HCT116 (cell line): ENCODE measurements around the gene ZNF580. TPM values are rescaled to one million over a fixed set of nuclear protein-coding genes. Genes with fewer than 3 reads are reported as not detected.

Experiments used
- ATAC-seq: fragments of 200-7000 bp; cut with Tn5 transposase; 2 replicates; pipeline ENCODE4 v1.9.1; 2020; ENCODE audit warnings: mild to moderate bottlenecking, moderate library complexity
- BruUV-seq: library from RNA; stranded (reverse); fragments of 400-500 nt; replicated peaks from 2 replicates; lab custom pipeline; 2021; lab: Mats Ljungman, UMichigan
- CTCF ChIA-PET: fragments of 300-600 bp; sonication (Branson Sonifier 250); formaldehyde crosslinking; loops from one replicate; lab custom pipeline; 2021; ENCODE audit warnings: antibody characterized with exemption; lab: Charles Lee
- POLR2A ChIA-PET: fragments of 300-600, 350-600 bp; sonication (Branson Sonifier 250); formaldehyde crosslinking; loops from one replicate; lab custom pipeline; 2021; ENCODE audit warnings: antibody characterized with exemption; lab: Charles Lee
- RAD21 ChIA-PET, 2 experiments: fragments of 300-600 bp; sonication (Branson Sonifier 250); formaldehyde crosslinking; loops; one replicate each; lab custom pipeline; 2023; ENCODE audit warnings: low total read pairs in 2 of 2; ENCODE audit not compliant: uncharacterized antibody in 2 of 2, unreplicated experiment in 2 of 2, low non-redundant PET in 1 of 2; lab: Charles Lee
- DNase-seq: peaks from one replicate; pipeline ENCODE4 v3.0.0-alpha.2; 2010; ENCODE audit warnings: low read depth, low spot score
- H2AFZ ChIP-seq: fragments of 200-600 bp; shearing (Covaris generic), sonication (generic); 2 replicates; pipeline ENCODE4 v1.6.1; 2017; ENCODE audit warnings: low read depth, mixed run types, mixed read lengths, antibody characterized with exemption, low read length; ENCODE audit not compliant: poor library complexity, severe bottlenecking
- H3K27ac ChIP-seq: 2 replicates; pipeline ENCODE4 v1.5.1; 2012; ENCODE audit warnings: low read depth, low read length
- H3K27me3 ChIP-seq: fragments of 200-600 bp; sonication (generic); 2 replicates; pipeline ENCODE4 v1.6.1; 2016; ENCODE audit warnings: mixed run types, low read length, mixed read lengths; ENCODE audit not compliant: insufficient read depth
- H3K36me3 ChIP-seq, 2 experiments: fragments of 200-500 bp in 1 of 2; fragments of 200-600 bp in 1 of 2; sonication (Bioruptor generic) in 1 of 2; sonication (generic) in 1 of 2; 2 replicates each; pipeline versions ENCODE4 v1.5.1 to v1.6.1; 2014 to 2016; ENCODE audit warnings: low read length in 2 of 2, inconsistent platforms in 1 of 2, mixed read lengths in 1 of 2, mixed run types in 1 of 2; ENCODE audit not compliant: insufficient read depth in 2 of 2, control insufficient read depth in 1 of 2
- H3K4me1 ChIP-seq, 2 experiments: fragments of 200-600 bp in 1 of 2; sonication (generic) in 1 of 2; 2 replicates each; pipeline versions ENCODE4 v1.5.1 to v1.6.1; 2012 to 2017; ENCODE audit warnings: low read length in 2 of 2, inconsistent platforms in 1 of 2, mild to moderate bottlenecking in 1 of 2, mixed read lengths in 1 of 2, mixed run types in 1 of 2, moderate library complexity in 1 of 2; ENCODE audit not compliant: insufficient read depth in 2 of 2, control insufficient read depth in 1 of 2
- H3K4me2 ChIP-seq: fragments of 200-600 bp; sonication (generic); 2 replicates; pipeline ENCODE4 v1.6.1; 2017; ENCODE audit warnings: mixed run types, low read length, mixed read lengths
- H3K4me3 ChIP-seq, 2 experiments: fragments of 200-600 bp in 1 of 2; sonication (generic) in 1 of 2; replicated peaks in 1 of 2; 2 replicates each; pipeline ENCODE4 v1.5.1; 2011 to 2016; ENCODE audit warnings: low read length in 2 of 2, control low read depth in 1 of 2, low read depth in 1 of 2, mild to moderate bottlenecking in 1 of 2, mixed read lengths in 1 of 2, mixed run types in 1 of 2
- H3K79me2 ChIP-seq: fragments of 200-600 bp; sonication (generic); 2 replicates; pipeline ENCODE4 v1.6.1; 2017; ENCODE audit warnings: mild to moderate bottlenecking, mixed run types, low read length, moderate library complexity, mixed read lengths; ENCODE audit not compliant: insufficient read depth
- H3K9ac ChIP-seq: fragments of 200-600 bp; sonication (generic); 2 replicates; pipeline ENCODE4 v1.6.1; 2016; ENCODE audit warnings: low read length, mixed read lengths
- H3K9me2 ChIP-seq: fragments of 200-600 bp; sonication (generic), shearing (Covaris generic); 2 replicates; pipeline ENCODE4 v1.6.1; 2017; ENCODE audit warnings: mixed run types, mild to moderate bottlenecking, moderate library complexity; ENCODE audit not compliant: insufficient read depth
- H3K9me3 ChIP-seq, 2 experiments: fragments of 200-500 bp in 1 of 2; fragments of 200-600 bp in 1 of 2; sonication (Bioruptor generic) in 1 of 2; sonication (generic) in 1 of 2; 2 replicates each; pipeline ENCODE4 v1.6.1; 2014 to 2017; ENCODE audit warnings: low read length in 2 of 2, mixed read lengths in 2 of 2, inconsistent platforms in 1 of 2, low read depth in 1 of 2, mild to moderate bottlenecking in 1 of 2, mixed run types in 1 of 2, moderate library complexity in 1 of 2; ENCODE audit not compliant: control insufficient read depth in 1 of 2, insufficient read depth in 1 of 2
- H4K20me1 ChIP-seq: fragments of 200-600 bp; sonication (generic), shearing (Covaris generic); 2 replicates; pipeline ENCODE4 v1.6.1; 2017; ENCODE audit warnings: mixed run types, mild to moderate bottlenecking, moderate library complexity; ENCODE audit not compliant: insufficient read depth
- ATF3 ChIP-seq: IDR thresholded peaks from 2 replicates; pipeline ENCODE4 v1.6.1; 2012
- CBX3 ChIP-seq: IDR thresholded peaks from 2 replicates; pipeline ENCODE4 v1.6.1; 2012; ENCODE audit warnings: low read depth
- CEBPB ChIP-seq: IDR thresholded peaks from 2 replicates; pipeline ENCODE4 v1.6.1; 2012; ENCODE audit warnings: low read depth
- EGR1 ChIP-seq: IDR thresholded peaks from 2 replicates; pipeline ENCODE4 v1.6.1; 2012; ENCODE audit warnings: low read depth
- ELF1 ChIP-seq: IDR thresholded peaks from 2 replicates; pipeline ENCODE4 v1.6.1; 2012; ENCODE audit warnings: low read depth, borderline replicate concordance
- FOSL1 ChIP-seq: IDR thresholded peaks from 2 replicates; pipeline ENCODE4 v1.6.1; 2012; ENCODE audit warnings: low read depth
- MAX ChIP-seq: IDR thresholded peaks from 2 replicates; pipeline ENCODE4 v1.6.1; 2012
- POLR2A ChIP-seq: IDR thresholded peaks from 2 replicates; pipeline ENCODE4 v1.7.0; 2011; ENCODE audit warnings: borderline replicate concordance; ENCODE audit not compliant: insufficient read depth, insufficient read length; ENCODE audit errors: extremely low read depth
- REST ChIP-seq: IDR thresholded peaks from 2 replicates; pipeline ENCODE4 v1.6.1; 2012; ENCODE audit warnings: low read depth
- SIN3A ChIP-seq: IDR thresholded peaks from 2 replicates; pipeline ENCODE4 v1.6.1; 2012; ENCODE audit warnings: low read depth
- SP1 ChIP-seq: IDR thresholded peaks from 2 replicates; pipeline ENCODE4 v1.6.1; 2012; ENCODE audit warnings: low read depth
- SRF ChIP-seq: IDR thresholded peaks from 2 replicates; pipeline ENCODE4 v1.6.1; 2012; ENCODE audit warnings: low read depth
- YY1 ChIP-seq: IDR thresholded peaks from 2 replicates; pipeline ENCODE4 v1.6.1; 2011; ENCODE audit warnings: low read length, low read depth, moderate library complexity, mild to moderate bottlenecking; ENCODE audit not compliant: insufficient replicate concordance; ENCODE audit errors: extremely low read depth
- ZFX ChIP-seq: fragments of 450-650 bp; IDR thresholded peaks from 2 replicates; pipeline ENCODE4 v1.6.1; 2017
- ZNF274 ChIP-seq: fragments of 200-500 bp; sonication (Bioruptor generic); IDR thresholded peaks from 2 replicates; pipeline ENCODE4 v1.6.1; 2014; ENCODE audit warnings: mild to moderate bottlenecking, low read depth, low read length, inconsistent platforms
- intact Hi-C: fragments of 100-400 bp; cut with micrococcal nuclease; formaldehyde crosslinking; loops from 2 replicates; pipeline ENCODE4 v1.10.0; 2022
- total RNA-seq: library from RNA; stranded (reverse); gene quantifications from one replicate; pipeline ENCODE4 v1.2.1, GENCODE V29; 2021; ENCODE audit not compliant: unreplicated experiment
- TF ChIP-seq, protein P1 (sequence below): IDR thresholded peaks from 2 replicates; pipeline ENCODE4 v1.6.1; 2011; ENCODE audit warnings: mild to moderate bottlenecking, low read length, moderate library complexity; ENCODE audit not compliant: insufficient replicate concordance; ENCODE audit errors: extremely low read depth

The ZNF580 gene
- total RNA-seq, 1 experiment from 2014 or later: 36.7 TPM

- TF ChIP-seq, protein P1, sequence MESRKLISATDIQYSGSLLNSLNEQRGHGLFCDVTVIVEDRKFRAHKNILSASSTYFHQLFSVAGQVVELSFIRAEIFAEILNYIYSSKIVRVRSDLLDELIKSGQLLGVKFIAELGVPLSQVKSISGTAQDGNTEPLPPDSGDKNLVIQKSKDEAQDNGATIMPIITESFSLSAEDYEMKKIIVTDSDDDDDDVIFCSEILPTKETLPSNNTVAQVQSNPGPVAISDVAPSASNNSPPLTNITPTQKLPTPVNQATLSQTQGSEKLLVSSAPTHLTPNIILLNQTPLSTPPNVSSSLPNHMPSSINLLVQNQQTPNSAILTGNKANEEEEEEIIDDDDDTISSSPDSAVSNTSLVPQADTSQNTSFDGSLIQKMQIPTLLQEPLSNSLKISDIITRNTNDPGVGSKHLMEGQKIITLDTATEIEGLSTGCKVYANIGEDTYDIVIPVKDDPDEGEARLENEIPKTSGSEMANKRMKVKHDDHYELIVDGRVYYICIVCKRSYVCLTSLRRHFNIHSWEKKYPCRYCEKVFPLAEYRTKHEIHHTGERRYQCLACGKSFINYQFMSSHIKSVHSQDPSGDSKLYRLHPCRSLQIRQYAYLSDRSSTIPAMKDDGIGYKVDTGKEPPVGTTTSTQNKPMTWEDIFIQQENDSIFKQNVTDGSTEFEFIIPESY: no peak
These were observed 44.3 kb downstream of the ZNF580 start (continued) for GRCh38 chr19:55684946-55685681.

GRCh38 chr19:55685776-55686175 is 45.0 kb downstream of the ZNF580 start:
- H4K20me1 ChIP-seq: no peaks in the 10 kb centered on the region
- H3K4me1 ChIP-seq: no peaks in the 10 kb centered on the region
- H3K79me2 ChIP-seq: peaks cover 63% of the 10 kb centered on the region
- no peak overlapping the region for H2AFZ ChIP-seq
- H3K9me3 ChIP-seq: no peaks in the 10 kb centered on the region
- no peak overlapping the region for H3K4me2 ChIP-seq
- H3K9me2 ChIP-seq: no peaks in the 10 kb centered on the region
- no peak overlapping the region for H3K27ac ChIP-seq
- ChIA-PET POLR2A (no interaction called here), RAD21 (no interaction called here), CTCF (no interaction called here)
- ATAC-seq (no peak), DNase-seq (no peak)
- no peak overlapping the region for H3K9ac ChIP-seq
- no peak overlapping the region for H3K4me3 ChIP-seq
- BruUV-seq: no TSS peak
- intact Hi-C loops: no loop called here
- H3K27me3 ChIP-seq: no peaks in the 10 kb centered on the region
- H3K36me3 ChIP-seq: peaks cover 19 to 20% of the 10 kb centered on the region in 2 experiments; a peak in 3 of 4 replicates
- TF ChIP-seq SIN3A (no peak), MAX (no peak), CEBPB (no peak), ZFX (no peak), ATF3 (no peak), CBX3 (no peak), SRF (no peak), SP1 (no peak), ELF1 (no peak), ZNF274 (no peak), YY1 (no peak), POLR2A (no peak), FOSL1 (no peak), REST (no peak), EGR1 (no peak)
- TF ChIP-seq, protein P1: no peak
